ENCODE data around the gene SIL1.
A peak's percentile ranks its signal among the peaks of the same experiment; 100 is the strongest.
"Not testable (repeated sequence)": the region's sequence is repeated elsewhere in the genome, so short reads cannot be mapped to it uniquely, and the experiment has no call there.

Gene SIL1

GRCh38 chr5:139181835-139182452 lies 16.2 kb downstream of the SIL1 start:
- TF ChIP-seq CTCF (IDR thresholded peaks at IDR 0.05), result no peak
- DNase-seq (ENCODE audit: low spot score), result no peak
- Histone ChIP-seq H3K4me3 (peak overlapping the region; percentile 23), H3K27ac (peak overlapping the region; percentile 5 to 20)

- H3K27ac ChIP-seq, result peak overlapping the region in 1 of 2 donors; percentile 20
- no peak for TF ChIP-seq CTCF (IDR thresholded peaks at IDR 0.05)
- no peak overlapping the region for H3K4me3 ChIP-seq
- DNase-seq (ENCODE audit: low spot score), result no peak
These were observed 16.8 kb downstream of the SIL1 start for GRCh38 chr5:139181322-139181730.

- no peak for DNase-seq (ENCODE audit: low spot score)
- H3K4me3 ChIP-seq, result no peak overlapping the region
- no peak for TF ChIP-seq CTCF (IDR thresholded peaks at IDR 0.05)
- peak overlapping the region in 1 of 2 donors; percentile 20 for H3K27ac ChIP-seq
These were observed 17.3 kb downstream of the SIL1 start for GRCh38 chr5:139180850-139181249.

GRCh38 chr5:139179778-139180513 lies 18.2 kb downstream of the SIL1 start:
- DNase-seq (ENCODE audit: low spot score), result not testable (repeated sequence)
- H3K27ac ChIP-seq, result peak overlapping the region; percentile 72 to 84

GRCh38 chr5:139178935-139179334 lies 19.2 kb downstream of the SIL1 start:
- TF ChIP-seq CTCF (IDR thresholded peaks at IDR 0.05), result no peak
- peak overlapping the region; percentile 72 to 84 for H3K27ac ChIP-seq
- no peak overlapping the region for H3K4me3 ChIP-seq
- no peak for DNase-seq (ENCODE audit: low spot score)

More at GRCh38 chr5:139179778-139180513, 18.2 kb downstream of the SIL1 start:
- not testable (repeated sequence) for H3K4me3 ChIP-seq

GRCh38 chr5:139178589-139178917 lies 19.6 kb downstream of the SIL1 start:
- TF ChIP-seq CTCF (IDR thresholded peaks at IDR 0.05), result no peak
- H3K27ac ChIP-seq, result peak overlapping the region; percentile 72 to 84

GRCh38 chr5:139177809-139178588 lies 20.2 kb downstream of the SIL1 start:
- H3K27ac ChIP-seq, result peak overlapping the region; percentile 72 to 84
- DNase-seq (ENCODE audit: low spot score), result no peak
- H3K4me3 ChIP-seq, result peak overlapping the region; percentile 21
- no peak for TF ChIP-seq CTCF (IDR thresholded peaks at IDR 0.05)

More at GRCh38 chr5:139178589-139178917, 19.6 kb downstream of the SIL1 start:
- no peak for DNase-seq (ENCODE audit: low spot score)
- peak overlapping the region; percentile 21 for H3K4me3 ChIP-seq

GRCh38 chr5:139177281-139177680 lies 20.9 kb downstream of the SIL1 start:
- H3K27ac ChIP-seq, result peak overlapping the region; percentile 72 to 84
- DNase-seq (ENCODE audit: low spot score); H3K4me3 ChIP-seq: not testable (repeated sequence)

GRCh38 chr5:139174382-139174781 lies 23.8 kb downstream of the SIL1 start:
- not testable (repeated sequence) for H3K27ac ChIP-seq; H3K4me3 ChIP-seq; DNase-seq (ENCODE audit: low spot score)
